Mesendoderm (in vitro differentiated cells): ENCODE results near the gene TNFSF8.

Source experiments
- DNase-seq: peaks from one replicate; pipeline ENCODE4 v3.0.0; 2013
- H2AK5ac ChIP-seq: 2 replicates; pipeline ENCODE4 v1.6.1; 2013; ENCODE audit warnings: low read length, inconsistent platforms
- H2BK120ac ChIP-seq: 2 replicates; pipeline ENCODE4 v1.6.1; 2013; ENCODE audit warnings: low read depth, mild to moderate bottlenecking, low read length, moderate library complexity, mixed read lengths
- H2BK15ac ChIP-seq: replicated peaks from 2 replicates; pipeline ENCODE4 v1.6.1; 2013; ENCODE audit warnings: low read depth, mild to moderate bottlenecking, moderate library complexity
- H2BK5ac ChIP-seq: 2 replicates; pipeline ENCODE4 v1.6.1; 2013; ENCODE audit warnings: low read length, inconsistent platforms
- H3K18ac ChIP-seq: 2 replicates; pipeline ENCODE4 v1.6.1; 2013; ENCODE audit warnings: mild to moderate bottlenecking, low read length, mixed read lengths
- H3K23ac ChIP-seq: one replicate; pipeline ENCODE4 v1.6.1; 2013; ENCODE audit warnings: low read length
- H3K27ac ChIP-seq: 2 replicates; pipeline ENCODE4 v1.5.1; 2013; ENCODE audit warnings: low read depth, mild to moderate bottlenecking, inconsistent platforms, low read length, moderate library complexity
- H3K27me3 ChIP-seq: 2 replicates; pipeline ENCODE4 v1.6.1; 2013; ENCODE audit warnings: low read length, control low read depth, mild to moderate bottlenecking, inconsistent platforms; ENCODE audit not compliant: insufficient read depth, poor library complexity
- H3K36me3 ChIP-seq: 2 replicates; pipeline ENCODE4 v1.6.1; 2013; ENCODE audit warnings: low read length, inconsistent platforms; ENCODE audit not compliant: control insufficient read depth, insufficient read depth
- H3K4ac ChIP-seq: one replicate; pipeline ENCODE4 v1.6.1; 2013; ENCODE audit warnings: low read depth, mild to moderate bottlenecking, low read length, moderate library complexity
- H3K4me1 ChIP-seq: 2 replicates; pipeline ENCODE4 v1.6.1; 2013; ENCODE audit warnings: low read depth, low read length, inconsistent platforms; ENCODE audit not compliant: control insufficient read depth
- H3K4me2 ChIP-seq: 2 replicates; pipeline ENCODE4 v1.6.1; 2013; ENCODE audit warnings: low read length
- H3K4me3 ChIP-seq: 2 replicates; pipeline ENCODE4 v1.5.1; 2013; ENCODE audit warnings: mild to moderate bottlenecking, low read length
- H3K56ac ChIP-seq: one replicate; pipeline ENCODE4 v1.6.1; 2013; ENCODE audit warnings: low read length
- H3K79me1 ChIP-seq: 2 replicates; pipeline ENCODE4 v1.6.1; 2013; ENCODE audit warnings: low read length, inconsistent platforms
- H3K79me2 ChIP-seq: 2 replicates; pipeline ENCODE4 v1.6.1; 2013; ENCODE audit warnings: mild to moderate bottlenecking, low read length; ENCODE audit not compliant: control insufficient read depth, insufficient read depth
- H3K9ac ChIP-seq: 2 replicates; pipeline ENCODE4 v1.6.1; 2013; ENCODE audit warnings: low read length, inconsistent platforms
- H4K5ac ChIP-seq: one replicate; pipeline ENCODE4 v1.6.1; 2013; ENCODE audit warnings: low read length
- H4K8ac ChIP-seq: one replicate; pipeline ENCODE4 v1.6.1; 2013; ENCODE audit warnings: low read depth, mild to moderate bottlenecking, control low read depth, low read length, moderate library complexity
- WGBS: extraction: QIAGEN DNeasy Blood & Tissue Kit; methylation state at CpG from one replicate; pipeline ENCODE4 v1.1.7; 2013; ENCODE audit warnings: low lambda C conversion rate, missing lambda C conversion rate; ENCODE audit not compliant: insufficient coverage; ENCODE audit errors: extremely low coverage; 5-methylcytosine and 5-hydroxymethylcytosine counted together

Gene TNFSF8

GRCh38 chr9:114916481-114916880, 13.9 kb downstream of the TNFSF8 start:
- peaks cover 4% of the 10 kb centered on the region for H3K27me3 ChIP-seq
- WGBS, result no CpG with 5 or more reads among the region's 7 CpGs
- no peak for DNase-seq
- no peak overlapping the region for H3K4me3 ChIP-seq
- no peak overlapping the region for H3K23ac ChIP-seq
- H3K79me1 ChIP-seq, result no peaks in the 10 kb centered on the region
- H3K18ac ChIP-seq, result no peak overlapping the region
- no peak overlapping the region for H2BK5ac ChIP-seq
- H3K79me2 ChIP-seq, result no peaks in the 10 kb centered on the region
- H4K8ac ChIP-seq, result no peak overlapping the region
- H3K27ac ChIP-seq, result no peak overlapping the region
- H2BK15ac ChIP-seq, result no peak overlapping the region
- H3K36me3 ChIP-seq, result no peaks in the 10 kb centered on the region
- no peak overlapping the region for H3K4me2 ChIP-seq
- H2BK120ac ChIP-seq, result no peak overlapping the region
- no peak overlapping the region for H2AK5ac ChIP-seq
- no peak overlapping the region for H3K9ac ChIP-seq
- no peak overlapping the region for H3K4ac ChIP-seq
- H3K56ac ChIP-seq, result no peak overlapping the region
- no peaks in the 10 kb centered on the region for H3K4me1 ChIP-seq
- no peak overlapping the region for H4K5ac ChIP-seq

GRCh38 chr9:114914139-114914538, 16.3 kb downstream of the TNFSF8 start:
- Histone ChIP-seq H3K27ac (no peak overlapping the region), H2BK120ac (no peak overlapping the region), H3K9ac (no peak overlapping the region)

GRCh38 chr9:114913656-114914055, 16.7 kb downstream of the TNFSF8 start:
- Histone ChIP-seq H2BK5ac (no peak overlapping the region), H4K5ac (no peak overlapping the region), H3K27me3 (peaks cover 3% of the 10 kb centered on the region), H3K4me3 (no peak overlapping the region), H2AK5ac (no peak overlapping the region), H3K18ac (no peak overlapping the region), H3K56ac (no peak overlapping the region), H3K4me1 (peaks cover 3% of the 10 kb centered on the region), H3K4ac (no peak overlapping the region), H3K27ac (no peak overlapping the region), H3K36me3 (no peaks in the 10 kb centered on the region), H2BK120ac (no peak overlapping the region), H3K79me1 (no peaks in the 10 kb centered on the region), H3K79me2 (no peaks in the 10 kb centered on the region), H3K4me2 (no peak overlapping the region), H4K8ac (no peak overlapping the region), H3K9ac (no peak overlapping the region), H2BK15ac (no peak overlapping the region), H3K23ac (no peak overlapping the region)
- WGBS, result no CpG with 5 or more reads among the region's 4 CpGs
- DNase-seq, result no peak

More at GRCh38 chr9:114914139-114914538, 16.3 kb downstream of the TNFSF8 start:
- peak; percentile 43 for DNase-seq
- Histone ChIP-seq H4K8ac (no peak overlapping the region), H3K4me3 (no peak overlapping the region), H3K56ac (no peak overlapping the region), H2BK5ac (no peak overlapping the region), H3K18ac (no peak overlapping the region), H3K79me1 (no peaks in the 10 kb centered on the region), H3K27me3 (peaks cover 3% of the 10 kb centered on the region), H4K5ac (no peak overlapping the region), H3K36me3 (no peaks in the 10 kb centered on the region), H3K4me1 (no peaks in the 10 kb centered on the region), H3K4ac (no peak overlapping the region), H2AK5ac (no peak overlapping the region), H3K79me2 (no peaks in the 10 kb centered on the region), H3K23ac (no peak overlapping the region), H2BK15ac (no peak overlapping the region), H3K4me2 (no peak overlapping the region)
- WGBS, result no CpG with 5 or more reads among the region's 1 CpG

- Histone ChIP-seq H3K79me1 (no peaks in the 10 kb centered on the region), H3K27me3 (peaks cover 3% of the 10 kb centered on the region), H3K9ac (no peak overlapping the region), H3K18ac (no peak overlapping the region), H4K5ac (no peak overlapping the region), H3K79me2 (no peaks in the 10 kb centered on the region), H2BK15ac (no peak overlapping the region), H3K23ac (no peak overlapping the region), H3K56ac (no peak overlapping the region), H3K4me1 (peaks cover 4% of the 10 kb centered on the region), H3K4me2 (no peak overlapping the region), H3K4ac (no peak overlapping the region), H2BK5ac (no peak overlapping the region), H4K8ac (no peak overlapping the region), H3K27ac (no peak overlapping the region), H3K36me3 (no peaks in the 10 kb centered on the region), H2AK5ac (no peak overlapping the region), H2BK120ac (peak overlapping the region; percentile 2), H3K4me3 (no peak overlapping the region)
- WGBS, result no CpG with 5 or more reads among the region's 5 CpGs
- no peak for DNase-seq
Measured at GRCh38 chr9:114913217-114913616, 17.2 kb downstream of the TNFSF8 start.

- H3K4me1 ChIP-seq, result peaks cover 9% of the 10 kb centered on the region
- H4K8ac ChIP-seq, result no peak overlapping the region
- WGBS, result no CpG with 5 or more reads among the region's 2 CpGs
- H3K4me2 ChIP-seq, result no peak overlapping the region
- H2BK5ac ChIP-seq, result no peak overlapping the region
- H3K27ac ChIP-seq, result no peak overlapping the region
- no peak overlapping the region for H3K23ac ChIP-seq
- H2BK15ac ChIP-seq, result no peak overlapping the region
- H3K36me3 ChIP-seq, result no peaks in the 10 kb centered on the region
- H2AK5ac ChIP-seq, result no peak overlapping the region
- no peak overlapping the region for H3K4me3 ChIP-seq
- H3K4ac ChIP-seq, result no peak overlapping the region
- no peak overlapping the region for H3K56ac ChIP-seq
- H3K79me2 ChIP-seq, result no peaks in the 10 kb centered on the region
- no peak overlapping the region for H3K9ac ChIP-seq
- no peak overlapping the region for H2BK120ac ChIP-seq
- DNase-seq, result peak; percentile 82
- H3K27me3 ChIP-seq, result no peaks in the 10 kb centered on the region
- H3K79me1 ChIP-seq, result no peaks in the 10 kb centered on the region
- no peak overlapping the region for H4K5ac ChIP-seq
- H3K18ac ChIP-seq, result no peak overlapping the region
Measured at GRCh38 chr9:114911167-114911821, 19.1 kb downstream of the TNFSF8 start.

GRCh38 chr9:114910541-114910940, 19.9 kb downstream of the TNFSF8 start:
- DNase-seq, result no peak
- no CpG with 5 or more reads among the region's 4 CpGs for WGBS

More at GRCh38 chr9:114910541-114910940, 19.9 kb downstream of the TNFSF8 start:
- Histone ChIP-seq H4K8ac (no peak overlapping the region), H2BK5ac (no peak overlapping the region), H3K18ac (peak overlapping the region; percentile 34), H4K5ac (no peak overlapping the region), H3K36me3 (no peaks in the 10 kb centered on the region), H3K4me2 (no peak overlapping the region), H3K79me2 (no peaks in the 10 kb centered on the region), H3K4me3 (no peak overlapping the region), H3K79me1 (no peaks in the 10 kb centered on the region), H3K4ac (no peak overlapping the region), H2BK15ac (no peak overlapping the region), H3K4me1 (peaks cover 9% of the 10 kb centered on the region), H3K56ac (no peak overlapping the region), H3K27me3 (no peaks in the 10 kb centered on the region), H2AK5ac (no peak overlapping the region), H3K27ac (no peak overlapping the region), H3K9ac (no peak overlapping the region), H3K23ac (no peak overlapping the region), H2BK120ac (no peak overlapping the region)
